T-helper 22 cell (primary cell): ENCODE data around the gene ACACB.

Experiments
- DNase-seq: peaks from one replicate; pipeline ENCODE4 v3.0.0-alpha.2; 2020; ENCODE audit warnings: low read depth

Gene ACACB

DNA sequence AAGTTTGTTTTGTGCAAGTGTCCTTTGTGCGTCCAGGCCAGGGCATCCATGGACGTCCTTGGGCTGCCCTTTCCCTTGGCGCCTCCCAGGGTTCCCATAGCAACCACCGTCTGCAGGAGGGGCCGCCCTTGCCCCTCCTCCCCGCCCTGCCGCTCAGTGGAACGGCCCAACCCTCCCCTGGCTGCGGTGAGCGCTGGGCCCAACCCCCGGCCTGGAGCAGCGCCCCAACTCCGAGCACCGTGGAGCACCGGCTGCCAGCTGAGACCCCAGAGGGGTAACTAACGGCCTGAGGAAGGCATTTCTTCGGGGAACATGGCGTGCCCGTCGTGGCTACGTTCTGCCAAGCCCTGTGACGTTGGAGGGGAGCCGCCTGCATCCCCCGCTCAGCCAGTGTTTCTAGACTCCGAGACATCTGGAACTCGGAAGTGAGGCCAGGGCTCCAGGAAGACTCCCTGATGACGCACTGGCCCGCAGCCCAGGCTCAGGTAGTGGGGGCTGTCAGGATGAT lies 5.3 kb upstream of the ACACB start:
- peak; percentile 33 for DNase-seq

DNA sequence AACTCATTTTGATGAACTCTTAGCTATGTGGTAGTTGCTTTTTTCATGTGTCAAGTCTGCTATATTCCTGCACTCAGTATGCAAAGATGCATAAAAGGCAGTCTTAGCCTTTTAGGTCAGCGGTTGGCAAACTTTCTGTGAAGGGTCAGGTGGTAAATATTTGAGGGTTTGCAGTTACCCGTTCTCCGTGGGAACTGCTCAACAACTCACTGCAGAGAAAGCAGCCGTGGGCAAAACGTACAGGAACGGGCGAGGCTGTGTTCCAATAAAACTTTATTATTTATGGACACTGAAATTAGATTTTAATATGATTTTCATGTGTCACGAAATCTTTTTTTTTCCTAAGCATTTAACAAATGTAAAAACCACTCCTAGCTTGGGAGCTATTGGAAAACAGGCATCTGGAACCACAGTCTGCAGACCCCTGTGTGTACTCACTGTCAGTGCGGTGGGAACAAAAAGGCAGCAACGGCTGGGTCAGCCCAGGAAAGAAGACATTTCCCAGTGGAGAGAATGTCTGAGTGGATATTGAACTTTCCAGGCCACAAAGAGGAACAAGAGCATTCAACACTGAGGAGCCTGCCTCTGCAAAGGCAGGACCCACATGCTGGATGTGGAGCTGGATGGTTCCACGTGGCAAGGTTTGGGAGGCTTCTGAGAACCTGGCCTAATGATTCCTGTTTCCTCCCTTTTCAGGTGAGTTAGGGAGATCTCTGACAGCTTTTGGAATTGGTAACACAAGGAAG lies 3.5 kb upstream of the ACACB start:
- DNase-seq: no peak

DNA sequence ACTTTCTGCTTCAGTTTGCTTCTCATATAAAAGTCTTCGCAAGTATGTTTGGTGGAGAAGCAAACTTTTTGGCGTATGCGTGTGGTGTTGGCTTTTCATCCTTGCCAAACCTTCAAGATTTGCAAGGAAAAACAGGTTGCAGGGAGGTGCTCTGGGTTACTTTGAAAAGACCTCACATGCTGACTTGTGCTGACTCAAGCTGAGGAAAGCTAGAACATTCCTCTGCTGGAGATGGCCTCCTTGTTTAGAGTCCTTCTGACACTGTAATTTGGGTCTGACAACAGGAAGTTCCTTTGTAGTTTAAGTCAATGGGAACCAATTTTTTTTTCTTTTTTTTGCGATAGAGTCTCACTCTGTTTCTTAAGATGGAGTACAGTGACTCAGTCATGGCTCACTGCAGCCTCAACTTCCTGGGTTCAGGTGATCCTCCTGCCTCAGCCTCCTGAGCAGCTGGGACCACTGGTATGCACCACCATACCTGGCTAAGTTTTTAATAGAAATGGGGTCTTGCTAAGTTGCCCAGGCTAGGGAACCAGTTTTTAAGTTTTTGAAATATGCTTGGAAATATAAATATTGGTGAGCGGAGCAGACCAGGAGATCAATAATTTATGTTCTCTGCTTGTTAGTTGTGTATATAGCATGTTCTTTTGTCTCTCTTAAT lies 2.6 kb upstream of the ACACB start:
- DNase-seq: no peak

DNA sequence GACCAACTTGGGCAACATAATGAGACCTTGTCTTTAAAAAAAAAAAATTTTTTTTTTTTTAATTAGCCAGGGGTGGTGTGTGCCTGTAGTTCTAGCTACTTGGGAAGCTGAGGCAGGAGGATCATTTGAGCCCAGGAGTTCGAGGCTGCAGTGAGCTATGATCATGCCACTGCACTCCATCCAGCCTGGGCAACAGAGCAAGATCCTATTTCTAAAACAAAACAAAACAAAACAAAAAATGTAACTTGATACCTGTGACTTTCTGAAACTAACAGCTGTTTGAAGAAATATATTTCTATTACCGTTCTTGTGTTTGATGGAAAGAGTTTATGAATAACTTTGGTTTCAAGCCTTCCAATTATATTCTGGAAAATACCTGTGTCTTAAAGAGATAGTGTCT lies 1.7 kb upstream of the ACACB start:
- DNase-seq: no peak

DNA sequence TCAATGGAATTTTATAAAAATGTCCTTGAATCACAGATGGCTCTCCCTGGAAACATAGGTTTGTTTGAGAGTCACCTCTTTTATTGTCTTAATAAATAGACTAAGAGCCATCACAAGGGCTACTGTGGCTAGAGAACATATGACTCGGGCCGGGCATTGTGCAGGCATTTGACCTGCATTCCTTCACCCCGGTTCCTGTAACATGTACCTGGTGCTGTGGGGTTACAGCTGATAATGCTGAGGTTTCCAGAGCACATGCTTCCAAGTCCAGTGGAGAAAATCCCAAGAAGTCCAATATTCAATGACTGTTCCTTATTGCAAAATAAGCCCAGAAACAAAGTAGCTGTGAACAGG lies 1.0 kb upstream of the ACACB start:
- DNase-seq: no peak

DNA sequence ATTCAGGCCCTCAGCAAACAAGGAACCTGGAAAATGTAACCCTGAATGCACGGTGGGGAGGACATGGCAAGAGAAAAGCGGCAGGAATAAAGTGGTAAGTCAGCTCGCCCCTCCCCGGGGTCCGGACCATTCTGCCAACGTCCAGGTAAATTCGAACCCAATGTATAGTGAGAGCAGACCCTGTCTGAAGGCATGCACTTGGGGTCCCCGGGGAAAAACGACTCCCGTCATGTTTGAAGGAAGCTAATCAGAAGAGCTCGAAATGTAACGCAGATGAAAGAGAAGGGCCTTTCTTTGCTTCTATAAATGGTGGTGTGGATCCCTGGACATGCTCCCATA lies 193 bp downstream of the ACACB start:
- DNase-seq: no peak

DNA sequence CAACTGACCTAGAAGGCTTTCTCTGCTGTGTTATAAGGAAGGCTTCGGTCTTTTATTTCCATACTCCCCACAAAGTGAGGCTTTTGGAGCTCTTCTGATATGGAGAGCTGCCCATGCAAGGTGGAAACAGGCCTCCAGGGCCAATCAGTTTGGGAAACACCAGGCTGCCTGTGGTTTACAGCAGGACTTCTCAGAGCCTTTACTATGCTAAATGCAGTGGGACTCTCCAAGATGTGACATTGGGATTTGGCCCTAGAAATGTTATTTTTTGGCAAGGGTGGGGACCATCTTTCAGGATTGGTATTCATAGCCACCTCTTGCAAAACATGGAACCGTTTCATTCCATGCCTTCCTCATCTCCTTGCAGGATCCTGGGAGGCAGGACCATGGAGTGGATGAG lies 3.7 kb downstream of the ACACB start:
- no peak for DNase-seq

DNA sequence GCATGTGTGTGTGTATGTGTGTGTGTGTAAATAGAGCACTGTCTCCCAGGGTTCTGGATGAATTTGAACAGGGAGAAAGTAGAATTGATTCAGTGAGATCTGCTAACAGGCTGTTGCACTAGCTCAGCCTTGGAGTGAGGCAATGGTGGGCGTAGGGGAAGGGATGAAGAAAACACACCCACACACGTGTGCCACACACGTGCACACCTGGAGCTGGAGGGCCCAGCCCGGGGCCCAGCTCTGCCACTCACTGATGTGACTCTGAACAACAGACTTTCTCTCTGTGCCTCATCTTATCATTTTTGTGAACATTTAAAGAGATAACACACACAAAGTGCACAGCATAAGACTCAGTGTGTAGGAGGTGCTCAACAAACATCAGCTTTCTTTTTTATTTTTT lies 4.2 kb downstream of the ACACB start:
- DNase-seq: no peak

DNA sequence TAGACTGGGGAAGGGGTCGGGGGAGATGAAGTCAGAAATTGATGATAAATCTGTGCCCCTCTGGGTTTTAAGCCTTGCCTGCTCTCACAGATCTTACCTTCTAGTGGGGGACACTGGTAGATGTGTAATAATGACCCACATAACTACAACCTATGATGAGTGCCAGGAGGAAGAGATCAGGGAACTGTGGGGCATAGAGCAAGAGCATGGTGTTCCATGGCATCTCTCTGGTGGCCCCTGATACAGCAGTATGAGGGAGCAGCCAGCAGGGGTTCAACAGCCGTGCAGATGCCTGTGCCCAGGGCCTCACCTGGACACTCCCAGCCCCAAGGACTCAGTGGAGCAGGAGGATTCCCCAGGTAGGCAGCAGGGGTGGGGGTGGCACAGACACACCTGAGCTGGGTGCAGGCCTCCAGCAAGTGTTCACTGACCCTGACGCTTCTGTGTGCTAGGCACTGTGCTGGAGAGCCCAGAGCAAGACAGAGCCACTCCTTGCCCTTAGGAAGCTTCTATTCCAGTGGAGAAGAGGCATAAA lies 5.0 kb downstream of the ACACB start:
- DNase-seq: no peak

DNA sequence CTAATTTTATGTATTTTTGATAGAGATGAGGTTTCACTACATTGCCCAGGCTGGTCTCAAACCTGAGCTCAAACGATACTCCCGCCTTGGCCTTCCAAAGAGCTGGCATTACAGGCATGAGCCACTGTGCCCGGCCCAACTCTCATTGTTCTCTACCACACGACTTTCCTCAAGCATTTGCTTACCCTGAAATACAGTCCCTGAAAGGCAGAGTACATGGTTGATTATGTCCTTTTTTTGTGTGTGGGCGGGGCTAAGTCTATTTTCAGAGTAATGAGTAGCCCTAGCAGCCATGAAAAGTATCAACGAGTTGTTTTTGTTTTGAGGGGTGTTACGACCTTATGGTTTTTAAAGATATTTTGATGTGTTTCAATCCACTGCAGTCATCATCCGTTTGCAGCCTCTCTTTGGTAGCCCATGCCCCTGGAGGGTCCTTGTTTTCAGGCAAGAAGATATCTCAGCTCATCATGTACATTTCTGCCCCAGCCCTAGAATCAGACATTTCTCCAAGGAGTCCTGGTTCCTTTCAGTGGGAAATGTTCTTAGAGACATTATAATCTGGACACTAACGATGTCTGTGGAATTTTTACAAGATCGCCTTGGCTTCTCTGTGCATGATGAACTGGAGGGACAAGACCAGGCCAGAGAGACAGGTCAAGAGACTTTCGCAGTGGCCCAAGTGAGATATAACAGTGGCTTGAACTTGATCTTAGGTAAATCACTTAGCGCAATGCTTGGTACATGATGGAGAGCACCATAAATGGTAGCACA lies 8.7 kb downstream of the ACACB start:
- DNase-seq: no peak

DNA sequence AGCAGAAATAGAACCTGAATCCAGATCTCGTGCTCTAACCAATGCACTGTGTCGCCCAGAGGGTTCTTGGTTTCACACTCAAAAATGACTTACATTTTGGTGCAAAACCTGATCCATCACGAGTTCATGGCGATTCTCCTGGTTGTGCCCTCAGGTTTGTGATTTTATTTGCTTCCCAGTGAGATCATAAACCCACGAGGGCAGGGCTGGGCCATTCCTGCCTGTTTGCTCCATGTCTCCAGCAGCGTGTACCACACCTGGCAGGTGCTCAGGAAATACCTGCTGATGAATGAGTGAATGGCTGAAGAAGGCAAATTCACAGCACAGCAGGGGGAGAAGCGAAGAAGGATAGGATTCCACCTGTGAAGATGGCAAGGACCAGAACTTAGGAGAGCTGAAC lies 9.4 kb downstream of the ACACB start:
- DNase-seq: no peak

DNA sequence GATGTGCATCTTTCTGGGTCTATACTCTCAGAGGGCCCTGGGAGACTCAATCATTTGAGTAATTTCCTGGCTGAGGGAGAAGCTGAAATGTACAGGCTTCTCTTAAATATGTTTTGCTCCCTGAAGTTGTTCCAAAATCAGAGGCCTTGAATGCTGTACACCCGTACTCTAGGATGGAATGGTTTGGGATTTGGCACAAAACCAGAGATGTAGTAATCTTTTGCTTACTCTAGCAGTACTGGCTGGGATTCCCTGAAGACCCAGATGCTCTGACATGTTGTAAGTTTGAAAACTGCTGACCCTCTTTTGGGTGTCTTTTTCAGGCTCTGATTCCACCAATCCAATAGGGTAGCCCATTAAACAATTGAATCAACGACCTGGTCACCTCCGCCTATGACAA lies 10.4 kb downstream of the ACACB start:
- DNase-seq: no peak

DNA sequence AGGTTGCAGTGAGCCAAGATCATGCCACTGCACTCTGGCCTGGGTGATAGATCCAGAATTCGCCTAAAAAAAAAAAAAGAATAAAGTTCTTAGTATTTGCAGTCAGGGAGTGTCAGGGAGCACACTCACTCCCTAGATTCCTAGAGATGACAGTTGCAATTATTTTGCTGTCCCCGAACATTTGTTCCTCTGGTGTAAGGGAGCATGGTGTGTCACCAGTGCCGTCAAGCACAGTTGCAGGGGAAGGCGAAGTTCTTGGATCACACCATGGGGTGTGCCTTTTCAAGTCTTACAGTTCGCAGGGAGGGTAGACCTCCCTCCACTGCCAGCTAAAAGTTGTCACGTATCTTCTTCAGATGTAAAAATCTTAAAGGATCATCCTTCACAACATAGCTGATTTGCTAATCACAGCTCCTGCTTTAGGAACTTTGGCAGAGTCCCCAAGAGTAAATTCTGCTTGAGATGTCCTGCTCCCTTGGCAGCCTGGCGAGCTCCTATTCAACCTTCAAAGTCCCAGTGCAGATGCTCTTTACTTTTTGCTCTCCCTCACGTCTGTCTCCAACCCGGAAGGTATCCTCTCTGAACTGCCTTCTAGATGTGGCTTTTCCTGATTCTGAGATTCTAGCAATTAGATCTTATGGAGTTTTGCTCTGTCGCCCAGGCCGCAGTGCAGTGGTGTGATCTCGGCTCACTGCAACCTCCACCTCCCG lies 11.3 kb downstream of the ACACB start:
- no peak for DNase-seq

DNA sequence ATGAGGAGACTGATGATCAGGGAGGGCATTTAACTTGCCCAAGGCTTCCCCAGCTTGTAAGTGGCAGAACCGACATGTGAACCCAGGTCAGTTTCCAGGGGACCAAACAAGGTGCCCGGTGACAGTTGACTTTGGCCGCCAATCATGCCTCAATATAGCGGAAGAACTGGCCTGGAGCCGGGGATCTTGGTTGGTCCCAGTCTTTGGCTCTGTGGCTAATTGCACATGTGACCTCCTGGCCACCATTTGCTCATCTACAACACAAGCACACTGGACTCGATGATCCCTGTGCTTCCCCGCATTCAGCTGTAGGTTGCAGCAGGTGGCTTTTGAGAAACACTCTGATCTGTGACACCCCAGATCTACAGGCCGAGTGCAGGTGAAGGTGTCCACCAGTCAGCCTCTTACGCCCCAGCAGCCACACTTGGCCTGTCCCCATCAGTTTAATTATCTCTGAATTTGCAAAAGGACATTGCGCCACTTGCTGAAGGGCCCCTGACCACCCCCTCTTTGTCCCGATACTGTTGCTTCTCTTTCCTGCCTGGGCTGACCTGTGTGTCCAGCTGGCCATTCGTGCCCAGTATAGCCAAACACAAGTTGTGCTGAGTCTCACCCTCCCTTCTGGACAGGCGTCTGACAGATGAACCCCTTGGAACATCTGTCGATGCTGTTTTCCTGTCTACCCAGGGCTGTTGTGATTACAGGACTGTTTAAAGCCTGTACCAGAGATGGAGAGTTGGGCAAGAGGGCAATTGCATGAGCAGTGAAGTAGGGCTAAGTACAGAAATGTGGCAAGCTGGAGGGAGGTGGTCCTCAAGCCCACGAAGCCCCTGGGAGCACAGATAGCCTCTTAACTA lies 14.1 kb downstream of the ACACB start:
- no peak for DNase-seq

DNA sequence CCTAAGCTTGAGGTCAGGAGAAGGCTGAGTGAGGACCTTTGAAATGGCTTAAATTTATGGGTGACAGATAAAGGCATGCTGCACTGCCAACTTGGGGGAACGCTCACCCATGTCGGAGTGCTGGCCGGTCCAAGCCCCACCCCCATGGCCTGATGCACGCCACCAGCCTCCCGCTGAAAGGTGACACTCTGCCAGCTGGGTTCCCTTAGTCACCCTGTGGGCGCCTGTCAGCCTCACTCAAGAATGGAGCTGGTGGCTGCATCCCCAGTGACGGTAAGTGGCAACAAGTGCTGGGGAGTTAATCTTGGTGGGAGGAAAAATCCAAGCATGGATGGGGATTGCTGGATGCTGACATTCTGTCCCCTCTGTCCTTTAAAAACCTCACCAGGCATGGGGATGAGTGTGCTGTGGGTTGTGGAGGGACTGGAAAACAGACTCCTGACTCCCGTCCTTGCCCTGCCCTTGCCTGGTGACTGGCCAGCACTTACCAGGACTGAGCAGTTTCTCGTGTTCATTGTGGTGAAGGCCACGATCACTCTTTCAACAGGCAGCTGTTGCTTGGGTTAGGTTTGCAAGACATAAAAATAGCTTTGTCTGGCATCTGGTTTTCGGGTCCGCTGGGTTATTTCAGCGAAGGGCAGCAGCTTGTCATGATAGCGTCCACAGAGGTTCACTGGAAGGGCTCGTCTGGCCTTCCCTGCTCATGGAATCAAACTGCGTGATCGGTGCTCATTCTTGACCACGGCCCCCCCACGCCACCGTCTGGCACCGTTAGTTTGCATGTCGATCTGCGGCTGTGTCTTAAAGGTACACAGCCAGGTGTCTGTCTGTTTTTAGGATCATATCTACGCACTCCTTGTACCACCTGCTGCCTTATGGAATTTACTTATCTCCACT lies 15.0 kb downstream of the ACACB start:
- DNase-seq: no peak

DNA sequence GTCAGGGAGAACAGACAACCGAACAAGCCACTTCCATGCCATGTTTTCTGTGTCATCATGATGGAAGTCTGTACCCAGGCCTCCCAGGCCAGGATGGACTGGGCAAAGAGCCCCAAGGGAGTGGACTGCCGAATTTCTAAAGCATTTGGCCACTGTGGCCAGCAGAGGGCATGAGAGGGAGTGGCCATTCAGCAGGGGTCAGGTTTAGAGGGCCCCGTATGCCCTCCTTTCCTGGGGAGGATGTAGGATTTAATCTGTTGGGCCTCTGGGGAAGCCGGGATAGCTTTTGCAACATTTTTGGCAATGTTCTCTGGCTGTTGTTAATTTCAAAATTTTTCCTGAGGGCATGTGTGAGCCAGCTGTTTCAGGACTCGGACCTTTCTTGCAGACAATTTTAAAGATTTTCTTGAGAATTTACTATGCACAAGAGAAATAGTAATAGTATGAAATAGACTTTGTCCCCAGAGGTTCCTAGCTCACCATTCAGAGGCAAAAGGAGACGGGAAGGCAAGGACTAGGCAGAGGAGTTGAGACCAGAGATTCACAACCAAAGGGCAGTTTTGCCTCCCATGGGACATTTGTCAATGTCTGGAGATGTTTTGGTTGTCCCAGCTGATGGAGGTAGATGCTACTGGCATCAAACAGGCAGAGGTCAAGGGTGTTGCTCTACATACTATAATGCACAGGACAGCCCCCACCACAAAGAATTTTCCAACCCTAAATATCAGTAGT lies 18.0 kb downstream of the ACACB start:
- no peak for DNase-seq

DNA sequence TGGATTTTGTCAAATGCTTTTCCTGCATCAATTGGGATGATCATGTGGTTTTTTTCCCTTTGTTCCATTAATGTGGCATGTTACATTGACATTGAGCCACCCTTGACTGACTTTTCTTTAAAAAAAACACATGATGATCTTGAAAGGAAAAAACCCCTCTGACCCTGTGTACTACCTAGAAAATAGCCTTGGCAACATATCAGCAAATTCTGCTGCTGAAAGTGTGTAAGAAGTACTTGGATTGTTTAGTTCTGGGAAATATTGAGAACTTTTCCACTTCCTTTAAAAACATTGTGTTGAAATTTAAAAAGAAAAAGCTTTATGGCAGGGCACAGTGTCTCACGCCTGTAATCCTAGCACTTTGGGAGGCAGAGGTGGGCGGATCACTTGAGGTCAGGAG lies 20.7 kb downstream of the ACACB start:
- DNase-seq: no peak

DNA sequence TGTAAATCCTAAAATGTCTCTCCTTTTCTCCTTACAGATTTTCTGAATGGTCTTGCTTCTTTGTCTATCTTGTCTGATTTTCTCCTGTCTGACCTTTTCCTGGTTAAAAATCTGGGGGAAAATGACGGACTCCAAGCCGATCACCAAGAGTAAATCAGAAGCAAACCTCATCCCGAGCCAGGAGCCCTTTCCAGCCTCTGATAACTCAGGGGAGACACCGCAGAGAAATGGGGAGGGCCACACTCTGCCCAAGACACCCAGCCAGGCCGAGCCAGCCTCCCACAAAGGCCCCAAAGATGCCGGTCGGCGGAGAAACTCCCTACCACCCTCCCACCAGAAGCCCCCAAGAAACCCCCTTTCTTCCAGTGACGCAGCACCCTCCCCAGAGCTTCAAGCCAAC lies 23.0 kb downstream of the ACACB start:
- DNase-seq: no peak

DNA sequence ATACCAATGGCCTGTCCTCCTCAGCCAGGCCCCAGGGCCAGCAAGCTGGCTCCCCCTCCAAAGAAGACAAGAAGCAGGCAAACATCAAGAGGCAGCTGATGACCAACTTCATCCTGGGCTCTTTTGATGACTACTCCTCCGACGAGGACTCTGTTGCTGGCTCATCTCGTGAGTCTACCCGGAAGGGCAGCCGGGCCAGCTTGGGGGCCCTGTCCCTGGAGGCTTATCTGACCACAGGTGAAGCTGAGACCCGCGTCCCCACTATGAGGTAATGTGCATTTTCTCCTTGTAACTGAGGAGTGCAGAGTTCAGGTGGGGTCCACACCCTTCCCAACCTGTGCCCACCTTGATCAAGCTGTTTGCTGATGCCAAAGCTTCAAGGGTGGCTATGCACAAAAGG lies 23.4 kb downstream of the ACACB start:
- DNase-seq: no peak

DNA sequence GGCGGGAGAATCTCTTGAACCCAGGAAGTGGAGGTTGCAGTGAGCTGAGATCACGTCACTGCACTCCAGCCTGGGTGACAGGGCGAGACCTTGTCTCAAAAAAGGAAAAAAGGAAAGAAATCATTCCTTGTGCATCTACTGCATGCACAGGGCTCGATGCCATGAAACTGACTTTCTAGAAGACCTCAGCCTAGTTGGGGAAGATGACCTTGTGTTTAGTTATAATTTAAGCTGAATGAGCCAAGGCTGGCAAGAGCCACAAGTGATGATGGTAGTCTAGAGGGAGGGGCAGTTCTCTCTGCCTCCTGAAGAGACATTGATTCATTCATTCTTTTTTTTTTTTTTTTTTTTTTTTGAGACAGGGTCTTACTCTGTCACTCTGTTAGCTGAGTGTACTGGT lies 24.2 kb downstream of the ACACB start:
- DNase-seq: no peak
